ENCODE results near the gene H2AZ2.
"Not testable (repeated sequence)": the region's sequence is repeated elsewhere in the genome, so short reads cannot be mapped to it uniquely, and the experiment has no call there.

H2AZ2 gene

GRCh38 chr7:44849259-44849884 is 1.5 kb upstream of the H2AZ2 start:
- no peak overlapping the region for H3K4me3 ChIP-seq
- DNase-seq (ENCODE audit: low spot score) = no peak
- TF ChIP-seq CTCF (IDR thresholded peaks at IDR 0.05) = no peak
- no peak overlapping the region for H3K27ac ChIP-seq

GRCh38 chr7:44847509-44847919 is 373 bp downstream of the H2AZ2 start:
- peak overlapping the region; percentile 93 for H3K4me3 ChIP-seq
- peak; percentile 93 for TF ChIP-seq CTCF (IDR thresholded peaks at IDR 0.05)
- no peak for DNase-seq (ENCODE audit: low spot score)

GRCh38 chr7:44846816-44847508 is 925 bp downstream of the H2AZ2 start:
- no peak for TF ChIP-seq CTCF (IDR thresholded peaks at IDR 0.05)
- Histone ChIP-seq H3K27ac (peak overlapping the region; percentile 93 to 99), H3K4me3 (peak overlapping the region; percentile 93)
- no peak for DNase-seq (ENCODE audit: low spot score)

More at GRCh38 chr7:44847509-44847919, 373 bp downstream of the H2AZ2 start:
- H3K27ac ChIP-seq = peak overlapping the region; percentile 93 to 99

GRCh38 chr7:44846390-44846789 is 1.5 kb downstream of the H2AZ2 start:
- peak overlapping the region in 1 of 2 donors; percentile 99 for H3K27ac ChIP-seq
- H3K4me3 ChIP-seq = peak overlapping the region; percentile 93
- not testable (repeated sequence) for DNase-seq (ENCODE audit: low spot score)

- H3K4me3 ChIP-seq = no peak overlapping the region
- no peak overlapping the region for H3K27ac ChIP-seq
- DNase-seq (ENCODE audit: low spot score) = no peak
- no peak for TF ChIP-seq CTCF (IDR thresholded peaks at IDR 0.05)
These were observed 2.4 kb downstream of the H2AZ2 start for GRCh38 chr7:44845451-44845850.

GRCh38 chr7:44843440-44843839 is 4.4 kb downstream of the H2AZ2 start:
- H3K4me3 ChIP-seq; H3K27ac ChIP-seq; DNase-seq (ENCODE audit: low spot score): not testable (repeated sequence)

- not testable (repeated sequence) for DNase-seq (ENCODE audit: low spot score); H3K27ac ChIP-seq
- H3K4me3 ChIP-seq = peak overlapping the region; percentile 15
These were observed 5.2 kb downstream of the H2AZ2 start for GRCh38 chr7:44842675-44843074.

- TF ChIP-seq CTCF (IDR thresholded peaks at IDR 0.05) = no peak
- no peak overlapping the region for H3K4me3 ChIP-seq
- no peak overlapping the region for H3K27ac ChIP-seq
- no peak for DNase-seq (ENCODE audit: low spot score)
These were observed 9.1 kb downstream of the H2AZ2 start for GRCh38 chr7:44838751-44839150.
